OCI-LY1 (cell line): ENCODE measurements around the gene CPTP.
"Not testable (repeated sequence)": the region's sequence is repeated elsewhere in the genome, so short reads cannot be mapped to it uniquely, and the experiment has no call there.

Source experiments
- H2AFZ ChIP-seq: fragments of 200-600 bp; sonication (generic), shearing (Covaris generic); 2 replicates; pipeline ENCODE4 v1.6.0; 2014; ENCODE audit warnings: antibody characterized with exemption, mild to moderate bottlenecking, low read length
- H3F3A ChIP-seq: fragments of 200-600 bp; sonication (generic), shearing (Covaris generic); 2 replicates; pipeline ENCODE4 v1.6.0; 2014; ENCODE audit warnings: mild to moderate bottlenecking, antibody characterized with exemption, low read length, moderate library complexity; ENCODE audit not compliant: insufficient read depth
- H3K27ac ChIP-seq: fragments of 200-600 bp; sonication (generic); 2 replicates; pipeline ENCODE4 v1.5.1; 2014; ENCODE audit warnings: low read length, mixed run types, mild to moderate bottlenecking, low read depth; ENCODE audit not compliant: poor library complexity, severe bottlenecking
- H3K27me3 ChIP-seq: fragments of 200-600 bp; sonication (generic); 2 replicates; pipeline ENCODE4 v1.6.0; 2014; ENCODE audit warnings: antibody characterized with exemption, mild to moderate bottlenecking, low read length, moderate library complexity; ENCODE audit not compliant: insufficient read depth
- H3K36me3 ChIP-seq: fragments of 200-600 bp; sonication (generic); 2 replicates; pipeline ENCODE4 v1.6.1; 2014; ENCODE audit warnings: mild to moderate bottlenecking, antibody characterized with exemption, low read length, moderate library complexity, mixed read lengths; ENCODE audit not compliant: insufficient read depth
- H3K4me1 ChIP-seq: fragments of 200-600 bp; sonication (generic); 2 replicates; pipeline ENCODE4 v1.5.1; 2014; ENCODE audit warnings: mild to moderate bottlenecking, low read length, moderate library complexity; ENCODE audit not compliant: insufficient read depth, severe bottlenecking
- H3K4me2 ChIP-seq: fragments of 200-600 bp; sonication (generic), shearing (Covaris generic); 2 replicates; pipeline ENCODE4 v1.6.1; 2014; ENCODE audit warnings: low read length
- H3K4me3 ChIP-seq: fragments of 200-600 bp; sonication (generic); 2 replicates; pipeline ENCODE4 v1.5.1; 2014; ENCODE audit warnings: low read length, low read depth, mild to moderate bottlenecking, mixed read lengths; ENCODE audit not compliant: poor library complexity, severe bottlenecking
- H3K79me2 ChIP-seq: fragments of 200-600 bp; shearing (Covaris generic); 2 replicates; pipeline ENCODE4 v1.6.1; 2016; ENCODE audit warnings: mixed run types, low read length, mixed read lengths; ENCODE audit not compliant: insufficient read depth
- H3K9ac ChIP-seq: fragments of 200-600 bp; sonication (generic), shearing (Covaris generic); 2 replicates; pipeline ENCODE4 v1.6.1; 2014; ENCODE audit warnings: mild to moderate bottlenecking, low read length, mixed read lengths
- H3K9me2 ChIP-seq: fragments of 200-600 bp; sonication (generic), shearing (Covaris generic); 2 replicates; pipeline ENCODE4 v1.6.1; 2014; ENCODE audit warnings: low read depth, mild to moderate bottlenecking, low read length, mixed read lengths
- H3K9me3 ChIP-seq: fragments of 200-600 bp; shearing (Covaris generic); 2 replicates; pipeline ENCODE4 v1.6.1; 2014; ENCODE audit warnings: low read length, mixed read lengths
- H4K20me1 ChIP-seq: fragments of 200-600 bp; sonication (generic), shearing (Covaris generic); 2 replicates; pipeline ENCODE4 v1.6.0; 2016; ENCODE audit warnings: mild to moderate bottlenecking, low read length; ENCODE audit not compliant: insufficient read depth
- EZH2 ChIP-seq: fragments of 200-600 bp; sonication (generic), shearing (Covaris generic); IDR thresholded peaks from 2 replicates; pipeline ENCODE4 v1.8.0; 2017; ENCODE audit warnings: borderline replicate concordance, mixed run types, mild to moderate bottlenecking, antibody characterized with exemption, low read length, moderate library complexity, mixed read lengths
- TF ChIP-seq, protein P1 (sequence below): fragments of 200-600 bp; sonication (generic), shearing (Covaris generic); IDR thresholded peaks from 2 replicates; pipeline ENCODE4 v1.5.1; 2017; ENCODE audit warnings: mild to moderate bottlenecking, antibody characterized with exemption, low read length, moderate library complexity, mixed read lengths

The CPTP gene

DNA sequence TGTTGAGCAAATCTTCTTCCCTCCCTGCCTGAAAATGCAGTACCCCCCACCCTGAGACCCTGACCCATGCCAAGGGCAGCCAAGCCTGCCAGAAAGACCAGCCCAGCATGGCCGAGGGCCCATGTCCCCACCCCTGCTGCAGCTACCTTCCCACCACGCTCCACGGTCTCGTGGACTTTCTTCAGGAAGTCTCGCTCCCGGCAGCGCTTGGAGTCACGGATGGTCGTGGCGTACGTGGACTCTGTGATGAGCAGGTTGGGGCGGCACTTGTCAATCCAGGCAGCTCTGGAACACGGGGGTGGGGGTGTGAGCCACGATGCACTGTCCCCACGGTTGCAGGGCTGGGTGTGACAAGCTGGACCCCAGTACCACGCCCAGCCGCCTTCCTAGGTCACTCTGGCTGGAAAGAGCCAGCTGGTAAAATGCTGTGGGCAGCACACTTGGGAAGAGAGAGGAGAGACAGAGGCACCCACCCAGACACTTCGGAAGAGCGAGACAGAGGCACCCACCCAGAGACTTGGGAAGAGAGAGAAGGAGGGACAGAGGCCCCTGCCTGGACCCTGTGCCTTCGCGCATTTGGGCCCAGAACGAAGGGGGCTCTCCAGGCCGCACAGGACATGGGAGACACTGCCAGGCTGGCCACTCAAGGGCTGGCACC lies 9.8 kb upstream of the CPTP start:
- Histone ChIP-seq H3K4me1 (peaks cover 10% of the 10 kb centered on the region), H4K20me1 (no peaks in the 10 kb centered on the region), H3K4me3 (no peak overlapping the region), H3K27ac (peak overlapping the region; percentile 49), H3K9ac (no peak overlapping the region; the same call in 1 of the 2 replicates), H3K79me2 (no peaks in the 10 kb centered on the region), H3K9me2 (no peaks in the 10 kb centered on the region), H3F3A (no peaks in the 10 kb centered on the region), H2AFZ (no peak overlapping the region), H3K4me2 (no peak overlapping the region), H3K27me3 (no peaks in the 10 kb centered on the region), H3K9me3 (no peaks in the 10 kb centered on the region), H3K36me3 (peaks cover 81% of the 10 kb centered on the region)
- TF ChIP-seq, protein P1, sequence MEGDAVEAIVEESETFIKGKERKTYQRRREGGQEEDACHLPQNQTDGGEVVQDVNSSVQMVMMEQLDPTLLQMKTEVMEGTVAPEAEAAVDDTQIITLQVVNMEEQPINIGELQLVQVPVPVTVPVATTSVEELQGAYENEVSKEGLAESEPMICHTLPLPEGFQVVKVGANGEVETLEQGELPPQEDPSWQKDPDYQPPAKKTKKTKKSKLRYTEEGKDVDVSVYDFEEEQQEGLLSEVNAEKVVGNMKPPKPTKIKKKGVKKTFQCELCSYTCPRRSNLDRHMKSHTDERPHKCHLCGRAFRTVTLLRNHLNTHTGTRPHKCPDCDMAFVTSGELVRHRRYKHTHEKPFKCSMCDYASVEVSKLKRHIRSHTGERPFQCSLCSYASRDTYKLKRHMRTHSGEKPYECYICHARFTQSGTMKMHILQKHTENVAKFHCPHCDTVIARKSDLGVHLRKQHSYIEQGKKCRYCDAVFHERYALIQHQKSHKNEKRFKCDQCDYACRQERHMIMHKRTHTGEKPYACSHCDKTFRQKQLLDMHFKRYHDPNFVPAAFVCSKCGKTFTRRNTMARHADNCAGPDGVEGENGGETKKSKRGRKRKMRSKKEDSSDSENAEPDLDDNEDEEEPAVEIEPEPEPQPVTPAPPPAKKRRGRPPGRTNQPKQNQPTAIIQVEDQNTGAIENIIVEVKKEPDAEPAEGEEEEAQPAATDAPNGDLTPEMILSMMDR: no peak

DNA sequence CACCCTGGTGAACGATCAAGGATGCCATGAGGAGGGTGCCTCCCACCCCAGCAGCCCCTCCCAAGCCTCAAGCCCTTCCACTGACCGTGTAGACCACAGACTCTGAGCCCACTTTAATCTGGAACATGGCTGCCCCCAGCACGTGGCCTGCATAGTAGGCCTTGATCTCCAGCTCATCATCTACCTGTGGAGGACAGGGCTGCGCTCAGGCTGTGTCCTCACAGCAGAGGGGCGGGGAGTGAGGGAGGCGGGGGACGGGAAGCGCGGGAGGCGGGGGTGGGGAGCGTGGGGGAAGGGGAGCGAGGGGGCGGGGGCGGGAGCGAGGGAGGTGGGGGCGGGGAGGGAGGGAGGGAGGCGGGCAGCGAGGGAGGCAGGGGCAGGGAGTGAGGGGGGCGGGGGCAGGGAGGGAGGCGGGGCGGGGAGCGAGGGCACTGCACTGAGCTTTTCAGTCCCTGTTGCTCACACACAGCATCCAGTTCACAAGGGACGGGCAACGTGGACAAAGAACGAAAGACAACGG lies 9.1 kb upstream of the CPTP start:
- H4K20me1 ChIP-seq: no peaks in the 10 kb centered on the region
- H3K4me2 ChIP-seq: no peak overlapping the region
- H3K36me3 ChIP-seq: peaks cover 82% of the 10 kb centered on the region
- H3K79me2 ChIP-seq: no peaks in the 10 kb centered on the region
- H2AFZ ChIP-seq: no peak overlapping the region
- H3K27me3 ChIP-seq: no peaks in the 10 kb centered on the region
- H3K27ac ChIP-seq: peak overlapping the region; percentile 49
- H3F3A ChIP-seq: no peaks in the 10 kb centered on the region
- H3K9me2 ChIP-seq: no peaks in the 10 kb centered on the region
- H3K9me3 ChIP-seq: no peaks in the 10 kb centered on the region
- no peak overlapping the region; the same call in 1 of the 2 replicates for H3K9ac ChIP-seq
- H3K4me3 ChIP-seq: no peak overlapping the region
- TF ChIP-seq, protein P1: no peak
- no peak for TF ChIP-seq EZH2
- H3K4me1 ChIP-seq: peaks cover 5% of the 10 kb centered on the region

DNA sequence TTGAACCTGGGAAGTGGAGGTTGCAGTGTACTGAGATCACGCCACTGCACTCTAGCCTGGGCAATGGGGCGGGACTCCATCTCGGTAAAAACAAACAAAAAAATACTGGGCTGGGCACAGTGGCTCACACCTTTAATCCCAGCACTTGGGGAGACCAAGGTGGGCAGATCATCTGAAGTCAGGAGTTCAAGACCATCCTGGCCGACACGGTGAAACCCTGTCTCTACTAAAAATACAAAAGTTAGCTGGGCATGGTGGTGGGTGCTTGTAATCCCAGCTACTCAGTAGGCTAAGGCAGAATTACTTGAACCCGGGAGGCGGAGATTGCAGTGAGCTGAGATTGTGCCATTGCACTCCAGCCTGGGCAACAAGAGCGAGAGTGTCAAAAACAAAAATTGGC lies 8.4 kb upstream of the CPTP start:
- H3K9me3 ChIP-seq, H4K20me1 ChIP-seq, H3K4me2 ChIP-seq, H3K27ac ChIP-seq, H3K9ac ChIP-seq, H3K4me1 ChIP-seq, H3K27me3 ChIP-seq, H3K9me2 ChIP-seq, H2AFZ ChIP-seq, H3F3A ChIP-seq, H3K79me2 ChIP-seq, H3K4me3 ChIP-seq: not testable (repeated sequence)
- H3K36me3 ChIP-seq: peaks cover 81% of the 10 kb centered on the region

DNA sequence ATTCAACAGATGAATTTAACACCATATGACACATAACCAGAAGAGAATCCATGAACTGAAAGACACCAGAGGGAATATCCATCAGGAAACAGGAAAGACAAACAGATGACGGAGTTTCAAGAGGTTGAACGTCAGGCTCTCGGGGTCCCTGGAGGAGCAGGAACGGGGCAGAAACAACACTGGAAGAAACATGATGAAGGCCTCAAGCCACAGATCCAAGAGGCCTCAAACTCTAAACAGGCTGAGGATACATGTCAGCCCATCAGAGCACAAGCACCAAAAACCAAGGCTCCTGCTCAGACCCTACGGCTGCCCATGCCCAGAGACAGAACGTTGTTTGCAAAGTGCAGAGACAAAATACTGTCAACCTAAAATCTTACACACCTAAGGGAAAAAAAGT lies 7.2 kb upstream of the CPTP start:
- H3K27me3 ChIP-seq: no peaks in the 10 kb centered on the region
- H3K4me2 ChIP-seq: no peak overlapping the region
- H3K4me3 ChIP-seq: no peak overlapping the region
- H3K36me3 ChIP-seq: peaks cover 82% of the 10 kb centered on the region
- H4K20me1 ChIP-seq: no peaks in the 10 kb centered on the region
- H3K4me1 ChIP-seq: peaks cover 5% of the 10 kb centered on the region
- H3K9me2 ChIP-seq: no peaks in the 10 kb centered on the region
- no peak overlapping the region for H2AFZ ChIP-seq
- H3K27ac ChIP-seq: no peak overlapping the region
- H3K9me3 ChIP-seq: no peaks in the 10 kb centered on the region
- TF ChIP-seq, protein P1: no peak
- no peak for TF ChIP-seq EZH2
- no peak overlapping the region for H3K9ac ChIP-seq
- H3F3A ChIP-seq: no peaks in the 10 kb centered on the region
- peaks cover 6% of the 10 kb centered on the region for H3K79me2 ChIP-seq
